Activated CD8-positive, alpha-beta memory T cell treated with anti-CD3 and anti-CD28 coated beads for 4 hours (primary cell): ENCODE measurements around the gene IL17B.
A peak's percentile ranks its signal among the peaks of the same experiment; 100 is the strongest.
"Not testable (repeated sequence)": the region's sequence is repeated elsewhere in the genome, so short reads cannot be mapped to it uniquely, and the experiment has no call there.

Experiments
- DNase-seq, 2 donors: peaks; one replicate each; pipeline ENCODE4 v3.0.0-alpha.2; 2020; ENCODE audit warnings: low read depth in 2 of 2

Gene IL17B

GRCh38 chr5:149400304-149400703 is 21.2 kb upstream of the IL17B start:
- DNase-seq, result no peak

- no peak for DNase-seq
Observed at GRCh38 chr5:149399775-149400174, 20.7 kb upstream of the IL17B start.

- not testable (repeated sequence) for DNase-seq
Observed at GRCh38 chr5:149398747-149399266, 19.7 kb upstream of the IL17B start.

DNA sequence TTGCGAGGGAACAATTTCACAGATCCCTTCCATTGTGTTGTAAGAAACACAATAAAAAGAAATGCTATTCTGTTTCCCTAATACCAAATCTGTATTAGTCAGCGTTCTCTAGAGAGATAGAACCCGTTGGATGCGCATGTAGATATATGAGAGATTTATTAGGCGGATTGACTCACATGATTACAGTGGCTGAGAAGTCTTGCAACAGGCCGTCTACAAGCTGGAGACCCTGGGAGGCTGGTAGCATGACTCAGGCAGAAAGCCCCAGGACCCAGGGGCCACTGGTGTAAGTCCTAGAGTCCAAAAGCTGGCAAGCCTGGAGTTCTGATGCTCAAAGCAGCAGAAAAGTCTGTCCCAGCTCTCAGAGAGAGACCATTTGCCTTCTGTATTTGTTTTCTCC is 18.4 kb upstream of the IL17B start:
- no peak for DNase-seq

DNA sequence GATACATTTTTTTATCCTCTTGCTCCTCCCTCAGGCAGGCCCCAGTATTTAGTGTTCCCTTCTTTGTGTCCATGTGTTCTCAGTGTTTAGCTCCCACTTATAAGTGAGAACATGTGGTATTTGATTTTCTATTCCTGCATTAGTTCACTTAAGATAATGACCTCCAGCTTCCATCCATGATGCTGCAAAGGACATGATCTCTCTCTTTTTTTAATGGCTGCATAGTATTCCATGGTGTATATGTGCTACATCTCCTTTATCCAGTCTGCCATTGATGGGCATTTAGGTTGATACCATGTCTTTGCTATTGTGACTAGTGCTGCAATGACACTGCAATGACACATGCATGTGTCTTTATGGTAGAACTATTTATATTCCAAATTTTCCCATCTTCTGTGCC is 15.9 kb upstream of the IL17B start:
- DNase-seq, result not testable (repeated sequence)

DNA sequence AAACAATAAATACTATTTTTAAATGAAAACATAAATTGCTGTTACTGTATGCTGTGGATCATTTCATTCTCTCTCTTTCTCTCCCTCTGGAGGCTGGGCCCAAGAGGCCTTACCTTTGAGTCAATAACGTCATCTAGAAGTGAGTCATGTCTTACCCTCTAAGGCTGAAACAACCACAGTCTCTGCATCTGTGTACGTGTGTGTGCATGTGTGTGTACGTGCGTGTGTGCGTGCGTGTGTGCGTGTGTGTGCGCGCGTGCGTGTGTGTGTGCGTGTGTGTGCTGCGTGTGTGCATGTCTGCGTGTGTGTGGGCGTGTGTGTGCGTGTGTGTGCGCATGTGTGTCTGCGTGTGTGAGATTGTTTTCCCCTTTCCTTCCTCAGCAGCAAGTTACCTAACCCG is 13.6 kb upstream of the IL17B start:
- no peak for DNase-seq

DNA sequence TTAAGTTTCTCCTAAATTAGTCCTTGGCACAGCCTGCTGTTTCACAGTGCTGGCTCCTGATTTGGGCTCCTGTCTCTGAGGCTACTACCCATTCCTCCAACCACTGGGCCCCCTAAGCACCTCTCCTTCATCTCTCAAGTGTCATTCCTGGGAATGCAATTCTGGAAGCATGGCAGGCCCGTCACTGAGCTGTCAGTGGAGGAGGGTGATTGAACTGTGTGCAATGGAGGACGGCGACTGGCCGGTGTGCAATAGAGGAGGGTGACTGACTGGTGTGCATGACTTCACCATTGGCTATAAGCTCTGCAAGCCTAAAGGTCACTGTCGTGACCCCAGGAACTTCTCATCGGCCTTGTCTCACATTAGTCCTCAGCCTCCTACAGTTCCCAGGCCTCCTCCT is 12.4 kb upstream of the IL17B start:
- no peak for DNase-seq

DNA sequence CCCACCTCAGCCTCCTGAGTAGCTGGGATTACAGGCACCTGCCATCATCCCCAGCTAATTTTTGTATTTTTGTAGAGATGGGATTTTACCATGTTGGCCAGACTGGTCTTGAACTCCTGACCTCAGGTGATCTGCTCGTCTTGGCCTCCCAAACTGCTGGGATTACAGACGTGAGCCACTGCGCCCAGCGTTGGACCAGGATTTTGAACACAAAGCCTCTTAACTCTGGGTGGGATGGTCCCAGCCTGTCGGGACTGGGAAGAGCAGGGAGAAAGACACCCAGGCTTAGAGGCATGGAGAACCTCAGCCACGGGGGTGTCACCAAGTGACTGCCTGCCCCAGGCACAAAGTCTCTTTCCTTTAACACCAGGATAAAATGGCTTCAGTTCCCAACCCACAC is 12.0 kb upstream of the IL17B start:
- not testable (repeated sequence) for DNase-seq

DNA sequence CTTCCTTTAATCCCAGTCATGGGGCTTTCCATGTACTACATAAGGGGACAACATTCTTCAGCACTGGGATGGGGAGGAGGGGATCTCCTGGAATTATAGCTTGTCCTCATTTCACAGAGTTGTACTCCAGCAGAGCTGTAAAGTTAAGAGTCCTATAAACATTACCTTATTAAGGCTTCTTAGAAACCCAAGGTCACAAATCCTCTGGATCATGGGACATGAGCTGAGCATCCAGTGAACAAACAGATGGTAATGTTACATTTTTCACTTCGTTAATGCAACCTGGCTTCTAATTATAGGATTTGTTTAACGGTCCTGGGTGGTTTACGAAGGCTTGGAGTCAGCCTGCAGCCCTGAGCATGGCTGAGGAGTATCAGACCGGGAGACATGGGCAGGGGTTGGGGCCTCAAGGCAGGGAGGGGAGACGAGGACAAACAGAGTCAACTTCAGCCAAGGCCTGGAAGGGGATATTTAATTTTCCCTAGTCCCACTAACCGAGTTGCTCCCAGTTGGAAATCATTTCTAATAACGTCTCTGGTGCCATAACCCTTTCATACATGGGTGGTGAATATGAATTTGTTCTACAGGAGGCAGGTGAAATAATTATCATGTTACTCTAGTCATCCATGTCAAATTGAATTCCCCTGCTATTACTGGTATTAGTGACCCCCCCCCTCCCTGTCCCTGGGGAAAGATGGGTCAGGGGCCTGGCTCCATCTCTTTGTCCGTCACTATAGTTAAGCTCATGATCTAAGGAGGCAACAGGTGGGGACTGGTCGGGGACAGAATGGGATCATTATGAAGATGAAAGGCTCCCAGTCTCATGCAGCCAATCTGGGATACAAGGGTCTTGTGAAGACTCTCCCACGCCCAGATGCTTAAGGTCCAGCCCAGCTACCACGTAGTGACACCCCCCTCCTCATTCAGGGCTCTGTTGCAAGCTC is 10.7 kb upstream of the IL17B start:
- DNase-seq, result no peak

DNA sequence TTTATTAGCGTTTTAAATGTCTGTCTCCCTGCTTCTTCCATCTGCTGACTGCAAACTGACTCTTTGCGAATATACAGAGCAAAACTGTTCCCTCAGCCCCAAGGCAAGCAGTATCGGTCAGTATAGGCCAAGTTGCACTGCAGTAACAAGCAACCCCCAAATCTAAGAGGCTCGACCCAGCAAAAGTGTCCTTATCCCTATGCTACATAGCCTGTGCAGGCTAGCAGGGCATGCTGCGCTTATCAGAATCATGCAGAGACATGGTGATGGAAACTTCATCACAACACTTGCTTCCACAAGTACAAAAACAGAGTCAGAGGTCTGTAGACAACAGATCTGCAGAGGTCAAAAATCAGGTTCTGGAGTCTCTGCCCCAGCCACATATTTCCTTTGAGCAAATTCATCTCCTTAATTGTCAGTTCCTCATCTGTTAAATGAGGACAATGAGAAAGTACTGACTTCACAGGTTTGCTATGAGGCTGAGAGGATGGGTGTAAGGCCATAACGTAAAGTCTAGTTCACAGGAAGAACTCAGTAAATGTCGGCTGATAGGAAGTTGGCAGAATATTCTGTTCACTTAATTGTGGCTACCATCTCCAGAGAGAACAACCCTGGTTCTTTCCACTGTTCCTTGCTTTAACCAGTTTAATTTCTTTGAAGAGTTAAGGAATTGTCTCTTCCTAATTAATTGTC is 9.6 kb upstream of the IL17B start:
- no peak for DNase-seq

GRCh38 chr5:149387982-149388381 is 8.9 kb upstream of the IL17B start:
- no peak for DNase-seq

DNA sequence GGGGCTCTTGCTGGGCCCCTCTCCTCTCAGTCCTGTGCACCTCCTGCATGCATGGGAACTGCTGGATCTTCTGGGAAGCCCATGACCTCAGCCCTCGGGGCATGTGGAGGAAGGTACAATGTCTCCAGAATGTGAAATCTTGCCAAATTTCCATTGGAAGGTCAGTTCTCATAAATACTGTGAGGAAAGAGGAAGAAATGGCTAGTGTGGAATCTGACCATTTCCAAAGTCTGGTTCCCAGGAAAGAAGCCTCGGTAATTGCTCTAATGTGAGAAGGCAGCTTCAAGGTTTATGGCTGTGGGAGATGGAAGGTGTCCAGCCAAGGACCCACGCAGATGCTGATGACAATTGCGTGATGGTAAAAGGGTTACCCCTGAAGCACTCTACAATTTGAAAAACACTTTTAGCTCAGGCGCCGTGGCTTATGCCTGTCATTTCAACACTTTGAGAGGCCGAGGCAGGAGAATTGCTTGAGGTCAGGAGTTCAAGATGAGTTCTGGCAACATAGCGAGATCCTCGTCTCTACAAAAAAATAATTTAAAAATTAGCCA is 8.1 kb upstream of the IL17B start:
- no peak for DNase-seq

- DNase-seq, result no peak
Observed at GRCh38 chr5:149386166-149386565, 7.1 kb upstream of the IL17B start.

- DNase-seq, result no peak
Observed at GRCh38 chr5:149383399-149383798, 4.3 kb upstream of the IL17B start.

DNA sequence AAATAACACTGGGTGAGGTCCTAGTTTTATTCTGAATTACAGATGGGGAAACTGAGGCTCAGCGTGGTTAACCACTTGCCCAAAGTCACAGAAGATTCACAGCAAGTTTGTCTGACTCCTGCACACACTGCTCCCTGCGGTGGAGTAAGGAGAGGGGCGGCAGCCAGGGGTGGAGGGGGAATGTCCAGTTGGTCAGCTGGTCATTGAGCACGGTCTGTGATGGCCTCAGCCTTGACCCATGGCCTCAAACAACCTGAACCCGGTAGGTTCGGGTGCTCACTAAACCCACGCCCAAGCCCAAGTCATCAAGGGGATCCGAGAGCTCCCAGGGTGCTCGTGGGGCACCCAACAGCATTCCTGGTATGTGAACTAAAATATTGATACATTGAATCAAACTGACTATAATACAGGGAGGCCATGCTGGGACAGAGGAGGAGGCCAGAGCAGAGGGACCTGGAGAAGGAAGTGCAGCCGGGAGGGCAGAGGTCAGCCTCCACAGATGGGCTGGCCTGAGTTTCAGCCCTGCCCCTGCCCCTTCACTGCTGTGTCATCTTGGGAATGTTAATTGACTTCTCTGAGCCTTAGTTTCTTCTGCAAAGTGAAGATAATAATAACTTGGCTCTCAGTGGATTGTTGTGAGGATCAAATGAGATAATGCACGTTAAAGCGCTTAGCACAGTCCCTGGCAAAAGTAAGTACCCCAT is 3.6 kb upstream of the IL17B start:
- no peak for DNase-seq

GRCh38 chr5:149381986-149382338 is 2.9 kb upstream of the IL17B start:
- DNase-seq, result peak; percentile 50 to 55

DNA sequence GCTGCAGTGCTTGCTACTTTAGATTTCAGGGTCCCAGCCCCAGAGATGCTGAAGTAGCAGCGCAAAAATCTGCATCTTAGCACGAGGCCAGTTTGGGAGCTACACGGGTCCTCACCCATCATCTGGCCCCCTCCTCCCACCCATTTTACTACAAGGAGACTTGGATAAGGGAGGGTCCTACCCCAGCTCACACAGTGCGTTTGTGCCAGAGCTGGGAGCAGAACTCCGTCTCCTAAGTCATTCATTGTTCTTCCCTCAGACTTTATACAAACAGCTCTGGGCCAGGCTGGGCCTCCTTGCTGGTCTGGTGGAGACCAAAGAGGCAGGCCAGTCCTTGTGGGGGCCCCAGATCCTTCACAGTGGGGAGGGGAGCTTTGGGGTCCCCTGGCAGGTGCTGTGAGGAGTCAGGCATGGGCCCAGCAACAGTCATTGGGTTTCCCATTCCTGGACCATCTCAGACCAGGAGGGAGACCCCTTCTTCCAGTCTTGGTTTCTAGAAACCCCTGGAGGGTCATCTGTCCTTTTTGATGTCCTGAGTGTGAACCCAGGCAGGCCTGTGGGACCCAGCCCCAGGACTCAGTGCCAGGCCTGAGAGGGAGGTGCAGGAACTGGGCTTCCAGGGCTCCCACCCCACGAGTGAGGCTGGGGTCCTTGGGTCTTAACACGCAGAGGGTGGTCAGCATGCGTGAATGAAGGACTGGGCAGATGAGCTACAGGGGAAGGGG is 2.3 kb upstream of the IL17B start:
- DNase-seq, result no peak

DNA sequence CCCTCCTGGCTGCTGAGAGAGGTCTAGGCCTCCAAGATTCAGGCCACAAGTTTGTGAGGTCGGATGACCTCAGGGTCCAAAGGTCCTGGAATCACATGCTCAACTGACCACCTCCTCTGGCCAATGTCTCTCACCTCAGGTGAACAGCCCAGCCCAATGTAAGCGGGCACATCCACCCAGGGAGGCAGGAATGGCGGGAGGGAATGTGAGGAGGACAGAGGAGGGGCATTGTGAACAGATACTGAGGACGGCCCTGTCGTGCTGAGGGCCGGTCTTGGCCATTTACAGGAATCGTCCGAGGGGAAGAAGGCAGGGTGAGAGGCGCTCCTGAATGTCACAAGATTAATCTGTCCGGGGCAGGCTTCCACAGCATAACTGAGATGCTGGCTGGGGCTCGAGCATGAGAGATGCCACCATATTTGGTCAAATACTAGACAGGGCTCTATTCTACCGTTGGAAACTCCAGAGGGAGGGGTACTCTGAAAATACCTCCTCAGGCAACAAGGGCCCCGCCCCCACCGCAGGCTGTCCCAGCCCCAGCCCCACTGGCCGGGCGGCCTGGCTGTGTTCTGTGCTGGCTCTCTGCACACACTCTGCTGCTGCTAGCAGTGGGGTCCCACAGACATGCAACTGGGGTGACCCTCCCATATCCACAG is 1.5 kb upstream of the IL17B start:
- DNase-seq, result no peak

DNA sequence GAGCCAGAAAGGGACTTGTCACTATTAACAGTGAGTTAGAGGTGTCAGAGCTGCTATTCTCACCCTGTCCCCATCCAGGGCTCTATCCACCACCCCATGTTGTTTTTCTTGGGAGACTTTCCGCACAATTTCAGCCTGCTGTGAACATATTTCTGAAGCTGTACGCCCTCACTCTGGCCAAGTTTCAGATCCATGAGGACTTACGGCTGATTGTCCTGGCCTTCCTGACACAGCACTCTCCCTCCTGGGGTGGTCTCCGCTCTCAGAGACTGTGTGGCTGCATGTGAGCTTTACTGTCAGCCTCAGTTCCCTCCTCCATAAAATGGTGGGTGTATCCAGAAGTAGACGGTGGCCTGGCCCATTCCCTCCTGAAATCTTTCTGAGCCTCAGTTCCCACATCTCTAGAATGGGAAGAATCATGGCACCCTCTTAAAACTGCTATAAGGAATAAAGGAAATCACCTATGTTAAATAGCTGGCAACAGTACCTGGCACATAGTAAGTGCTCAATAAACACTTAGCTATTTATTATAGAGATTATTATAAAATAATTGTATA is 804 bp upstream of the IL17B start:
- DNase-seq, result no peak

DNA sequence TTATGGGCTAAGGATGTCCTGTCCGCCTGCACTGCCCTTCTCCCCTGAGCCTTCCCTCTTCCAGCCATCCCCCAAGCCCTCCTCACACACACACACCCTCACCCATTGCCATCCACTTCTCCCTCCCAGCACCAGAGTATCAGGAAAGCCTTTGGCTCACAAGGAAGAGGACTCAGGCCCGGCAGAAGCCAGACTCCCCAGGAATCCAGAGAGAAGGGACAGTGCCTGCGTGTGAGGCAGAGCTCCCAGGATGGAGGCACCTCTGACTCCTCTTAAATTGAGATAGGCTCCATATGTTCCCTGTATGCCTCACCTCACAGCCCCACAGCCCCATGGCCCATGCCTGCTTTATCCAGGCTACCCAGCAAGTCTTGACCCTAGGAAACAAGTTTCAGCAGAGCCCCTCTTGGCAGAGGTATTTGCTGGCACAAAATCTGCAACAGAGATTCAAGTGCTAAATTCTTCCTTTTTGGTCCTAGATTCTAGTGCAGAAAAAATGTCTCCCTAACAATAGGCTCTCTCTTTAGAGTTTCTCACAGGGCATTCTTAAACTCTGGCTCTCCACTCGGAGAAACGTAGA is 761 bp downstream of the IL17B start:
- DNase-seq, result no peak
